SK-N-SH treated with all-trans-retinoic acid at 6 μM for 48 hours (cell line): Measurements from ENCODE around the gene TATDN3.

Source experiments
- ATAC-seq: fragments of 200-7000 bp; cut with Tn5 transposase; 3 replicates; pipeline ENCODE4 v1.9.1; 2020; ENCODE audit warnings: mild to moderate bottlenecking, moderate library complexity
- ARNTL ChIP-seq: fragments of 450-650 bp; formaldehyde crosslinking; IDR thresholded peaks from 2 replicates; pipeline ENCODE4 v1.5.0; 2020; ENCODE audit warnings: low read depth, mild to moderate bottlenecking, moderate library complexity, borderline replicate concordance
- CREB5 ChIP-seq: fragments of 250-450 bp; sonication (Bioruptor Pico); IDR thresholded peaks from 2 replicates; pipeline ENCODE4 v1.5.1; 2020; ENCODE audit warnings: low read depth, mild to moderate bottlenecking, moderate library complexity
- CSDC2 ChIP-seq: fragments of 250-450 bp; sonication (Bioruptor Pico); IDR thresholded peaks from 2 replicates; pipeline ENCODE4 v1.5.0; 2020; ENCODE audit warnings: mild to moderate bottlenecking, moderate library complexity
- ESRRG ChIP-seq: fragments of 250-450 bp; sonication (Bioruptor Pico); IDR thresholded peaks from 2 replicates; pipeline ENCODE4 v1.6.1; 2021; ENCODE audit warnings: mild to moderate bottlenecking
- GLIS3 ChIP-seq: fragments of 250-450 bp; sonication (Bioruptor Pico); IDR thresholded peaks from 2 replicates; pipeline ENCODE4 v1.5.0; 2020; ENCODE audit warnings: mild to moderate bottlenecking, moderate library complexity
- ISL1 ChIP-seq: fragments of 250-450 bp; sonication (Bioruptor Pico); IDR thresholded peaks from 2 replicates; pipeline ENCODE4 v2.1.2; 2022; ENCODE audit warnings: mild to moderate bottlenecking, moderate library complexity
- OSR1 ChIP-seq: fragments of 250-450 bp; sonication (Bioruptor Pico); IDR thresholded peaks from 2 replicates; pipeline ENCODE4 v1.8.0; 2022; ENCODE audit warnings: moderate library complexity, mild to moderate bottlenecking, inconsistent platforms
- PATZ1 ChIP-seq: fragments of 250-450 bp; sonication (Bioruptor Pico); IDR thresholded peaks from 2 replicates; pipeline ENCODE4 v1.8.0; 2020; ENCODE audit warnings: mild to moderate bottlenecking, moderate library complexity, borderline replicate concordance
- PPARA ChIP-seq: fragments of 250-450 bp; sonication (Bioruptor Pico); IDR thresholded peaks from 2 replicates; pipeline ENCODE4 v1.5.0; 2020; ENCODE audit warnings: mild to moderate bottlenecking, borderline replicate concordance
- SNAI2 ChIP-seq: fragments of 250-450 bp; sonication (Bioruptor Pico); IDR thresholded peaks from 2 replicates; pipeline ENCODE4 v1.5.0; 2020; ENCODE audit warnings: mild to moderate bottlenecking, moderate library complexity
- TCF4 ChIP-seq: fragments of 250-450 bp; sonication (Bioruptor Pico); IDR thresholded peaks from 2 replicates; pipeline ENCODE4 v1.8.0; 2021; ENCODE audit warnings: mild to moderate bottlenecking, moderate library complexity, borderline replicate concordance
- TOX ChIP-seq: fragments of 250-450 bp; sonication (Bioruptor Pico); IDR thresholded peaks from 2 replicates; pipeline ENCODE4 v1.8.0; 2021; ENCODE audit warnings: mild to moderate bottlenecking, moderate library complexity, borderline replicate concordance
- TSHZ2 ChIP-seq: fragments of 250-450 bp; sonication (Bioruptor Pico); IDR thresholded peaks from 2 replicates; pipeline ENCODE4 v1.5.0; 2020; ENCODE audit warnings: mild to moderate bottlenecking, moderate library complexity
- ZC3H10 ChIP-seq: fragments of 250-450 bp; sonication (Bioruptor Pico); IDR thresholded peaks from 2 replicates; pipeline ENCODE4 v1.5.1; 2021; ENCODE audit warnings: mild to moderate bottlenecking, moderate library complexity
- ZFP3 ChIP-seq: fragments of 250-450 bp; sonication (Bioruptor Pico); IDR thresholded peaks from 2 replicates; pipeline ENCODE4 v1.5.0; 2020; ENCODE audit warnings: mild to moderate bottlenecking, moderate library complexity
- ZFP30 ChIP-seq: fragments of 450-650 bp; formaldehyde crosslinking; IDR thresholded peaks from 2 replicates; pipeline ENCODE4 v1.5.0; 2022; ENCODE audit warnings: mild to moderate bottlenecking, moderate library complexity
- ZNF565 ChIP-seq: fragments of 450-650 bp; formaldehyde crosslinking; conservative IDR thresholded peaks from 2 replicates; pipeline ENCODE4 v1.5.0; 2020; ENCODE audit warnings: low read depth, mild to moderate bottlenecking, moderate library complexity
- ZNF70 ChIP-seq: fragments of 450-650 bp; formaldehyde crosslinking; IDR thresholded peaks from 2 replicates; pipeline ENCODE4 v1.5.0; 2020; ENCODE audit warnings: mild to moderate bottlenecking, moderate library complexity
- ZNF8 ChIP-seq: fragments of 450-650 bp; formaldehyde crosslinking; IDR thresholded peaks from 2 replicates; pipeline ENCODE4 v1.5.0; 2020; ENCODE audit warnings: mild to moderate bottlenecking, moderate library complexity
- TF ChIP-seq, protein P1 (sequence below): fragments of 250-450 bp; sonication (Bioruptor Pico); IDR thresholded peaks from 2 replicates; pipeline ENCODE4 v1.5.1; 2021; ENCODE audit warnings: mild to moderate bottlenecking, moderate library complexity

TATDN3 gene, protein sequence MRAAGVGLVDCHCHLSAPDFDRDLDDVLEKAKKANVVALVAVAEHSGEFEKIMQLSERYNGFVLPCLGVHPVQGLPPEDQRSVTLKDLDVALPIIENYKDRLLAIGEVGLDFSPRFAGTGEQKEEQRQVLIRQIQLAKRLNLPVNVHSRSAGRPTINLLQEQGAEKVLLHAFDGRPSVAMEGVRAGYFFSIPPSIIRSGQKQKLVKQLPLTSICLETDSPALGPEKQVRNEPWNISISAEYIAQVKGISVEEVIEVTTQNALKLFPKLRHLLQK

GRCh38 chr1:212791676-212792395, at the start of gene TATDN3, which contains the start of gene NSL1:
TSS of gene TATDN3 (plus strand) at chr1:212791894. CDS start at chr1:212791922, 28 bp downstream.
TSS of gene NSL1 (minus strand) at chr1:212791777. CDS start at chr1:212791763, 14 bp downstream.
- TF ChIP-seq PATZ1 (CRISPR knock-in tag), result no peak
- no peak for TF ChIP-seq ZNF70 (CRISPR knock-in tag)
- no peak; the same call in 1 of the 2 replicates for TF ChIP-seq TOX (CRISPR knock-in tag)
- no peak for TF ChIP-seq ZFP3 (CRISPR knock-in tag)
- no peak for TF ChIP-seq ZFP30 (CRISPR knock-in tag)
- TF ChIP-seq CREB5 (CRISPR knock-in tag), result no peak
- TF ChIP-seq ISL1, result no peak
- TF ChIP-seq ZC3H10 (CRISPR knock-in tag), result no peak
- peak; percentile 96 for ATAC-seq

DNA sequence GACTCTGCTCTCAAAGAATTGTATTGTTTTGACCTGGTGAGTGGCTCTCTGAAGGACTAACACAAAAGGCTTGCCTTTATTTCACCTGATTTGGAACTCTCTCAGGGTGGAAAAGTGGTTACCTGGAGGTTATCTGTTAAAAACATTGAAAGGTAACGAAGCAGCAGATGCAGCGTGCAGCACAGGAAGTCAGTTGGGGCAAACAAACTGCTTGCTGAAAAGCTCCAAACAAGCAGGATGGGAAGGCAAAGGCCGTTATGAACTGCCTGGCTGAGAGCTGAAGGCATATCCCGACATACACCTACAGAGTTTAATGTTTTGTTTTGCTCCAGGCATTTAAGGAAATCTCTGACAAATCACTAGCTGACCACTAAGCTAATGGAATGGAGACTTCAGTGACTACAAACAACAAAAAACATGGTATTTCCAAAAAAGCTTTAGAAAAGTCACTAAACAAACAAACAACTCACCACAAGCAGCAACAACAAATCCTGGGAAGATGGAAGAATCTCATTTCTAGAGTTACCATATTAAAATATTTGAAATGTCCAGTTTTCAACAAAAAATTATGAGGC, 47.7 kb upstream of the TATDN3 start:
- no peak for TF ChIP-seq ESRRG
- TF ChIP-seq ISL1, result no peak
- no peak for TF ChIP-seq SNAI2
- no peak for TF ChIP-seq GLIS3 (CRISPR knock-in tag)
- TF ChIP-seq TCF4, result no peak
- no peak for TF ChIP-seq TSHZ2 (CRISPR knock-in tag)
- TF ChIP-seq ZFP3 (CRISPR knock-in tag), result no peak
- TF ChIP-seq ARNTL (CRISPR knock-in tag), result no peak
- ATAC-seq, result no peak

DNA sequence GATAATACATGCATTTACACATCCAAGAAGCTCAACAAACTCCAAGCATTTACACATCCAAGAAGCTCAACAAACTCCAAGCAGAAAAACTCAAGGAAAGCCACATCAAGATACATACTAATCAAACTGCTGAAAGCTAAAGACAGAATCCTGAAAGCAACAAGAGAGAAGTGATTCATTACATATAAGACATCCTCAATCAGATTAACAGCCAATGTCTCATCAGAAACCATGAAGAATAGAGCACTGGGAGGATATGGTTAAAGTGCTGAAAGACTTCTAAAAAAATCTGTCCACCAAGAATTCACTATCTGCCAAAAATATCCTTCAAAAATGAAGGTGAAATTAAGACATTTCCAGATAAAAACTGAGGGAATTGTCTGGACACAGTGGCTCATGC, 46.4 kb upstream of the TATDN3 start:
- TF ChIP-seq TCF4, result no peak
- TF ChIP-seq OSR1 (CRISPR knock-in tag), result no peak
- TF ChIP-seq, protein P1, sequence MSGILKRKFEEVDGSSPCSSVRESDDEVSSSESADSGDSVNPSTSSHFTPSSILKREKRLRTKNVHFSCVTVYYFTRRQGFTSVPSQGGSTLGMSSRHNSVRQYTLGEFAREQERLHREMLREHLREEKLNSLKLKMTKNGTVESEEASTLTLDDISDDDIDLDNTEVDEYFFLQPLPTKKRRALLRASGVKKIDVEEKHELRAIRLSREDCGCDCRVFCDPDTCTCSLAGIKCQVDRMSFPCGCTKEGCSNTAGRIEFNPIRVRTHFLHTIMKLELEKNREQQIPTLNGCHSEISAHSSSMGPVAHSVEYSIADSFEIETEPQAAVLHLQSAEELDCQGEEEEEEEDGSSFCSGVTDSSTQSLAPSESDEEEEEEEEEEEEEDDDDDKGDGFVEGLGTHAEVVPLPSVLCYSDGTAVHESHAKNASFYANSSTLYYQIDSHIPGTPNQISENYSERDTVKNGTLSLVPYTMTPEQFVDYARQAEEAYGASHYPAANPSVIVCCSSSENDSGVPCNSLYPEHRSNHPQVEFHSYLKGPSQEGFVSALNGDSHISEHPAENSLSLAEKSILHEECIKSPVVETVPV (CRISPR knock-in tag), result no peak
- no peak for TF ChIP-seq GLIS3 (CRISPR knock-in tag)
- no peak for TF ChIP-seq ZNF70 (CRISPR knock-in tag)
- TF ChIP-seq ARNTL (CRISPR knock-in tag), result no peak
- no peak for TF ChIP-seq CSDC2
- TF ChIP-seq TOX (CRISPR knock-in tag), result no peak
- TF ChIP-seq ZFP30 (CRISPR knock-in tag), result no peak
- no peak for TF ChIP-seq ZNF565 (CRISPR knock-in tag)
- TF ChIP-seq ZNF8 (CRISPR knock-in tag), result no peak
- TF ChIP-seq ISL1, result no peak
- TF ChIP-seq PPARA (CRISPR knock-in tag), result no peak
- no peak for ATAC-seq
